ENCODE measurements around the gene DPYSL5. TPM values are rescaled to one million over a fixed set of nuclear protein-coding genes. Genes with fewer than 3 reads are reported as not detected.

Gene DPYSL5
- total RNA-seq, 1 experiment from 2014 or later, result not detected

GRCh38 chr2:26899500-26900164 lies 51.7 kb downstream of the DPYSL5 start:
- Histone ChIP-seq H2AFZ (ENCODE audit: low read length) (no peak overlapping the region), H3K27ac (ENCODE audit: low read length) (no peak overlapping the region), H3K9me3 (ENCODE audit: low read length) (no peaks in the 10 kb centered on the region), H4K20me1 (ENCODE audit: low read length) (no peaks in the 10 kb centered on the region), H3K4me2 (ENCODE audit: low read length) (no peak overlapping the region), H3K4me3 (ENCODE audit: low read length) (no peak overlapping the region), H3K36me3 (ENCODE audit: low read depth, low read length) (no peaks in the 10 kb centered on the region), H3K9ac (ENCODE audit: low read length) (no peak overlapping the region), H3K79me2 (ENCODE audit: low read length) (no peaks in the 10 kb centered on the region), H3K27me3 (ENCODE audit: low read length) (peaks cover 56% of the 10 kb centered on the region), H3K9me2 (replicated peaks; ENCODE audit: low read length) (no peaks in the 10 kb centered on the region), H3K4me1 (ENCODE audit: insufficient read depth, low read length) (no peaks in the 10 kb centered on the region), H3F3A (ENCODE audit: low read length, unreplicated experiment) (no peaks in the 10 kb centered on the region)
- POLR2A ChIA-PET (ENCODE audit: unreplicated experiment), result no interaction called here
- CTCF ChIA-PET, result interaction anchor here (0.6 kb wide), 1 partner anchor 27 kb away, joined by 5 read pairs; no protein-coding TSS in a partner anchor
- DNase-seq (no peak), ATAC-seq (no peak)
- no peak for TF ChIP-seq EZH2 (IDR thresholded peaks at IDR 0.05; ENCODE audit: low read length, unreplicated experiment)
- TF ChIP-seq EZH2phosphoT487 (IDR thresholded peaks at IDR 0.05; ENCODE audit: borderline replicate concordance, low read length), result no peak
- no peak for TF ChIP-seq CTCF (conservative IDR thresholded peaks at IDR 0.05; ENCODE audit: low read depth, low read length)
- intact Hi-C loops (cut with micrococcal nuclease), result no loop called here
- BruUV-seq (replicated peaks), result no TSS peak

GRCh38 chr2:26900831-26901321 lies 52.9 kb downstream of the DPYSL5 start:
- no TSS peak for BruUV-seq (replicated peaks)
- H3K27me3 ChIP-seq (ENCODE audit: low read length), result peaks cover 68% of the 10 kb centered on the region
- ChIA-PET CTCF (no interaction called here), POLR2A (ENCODE audit: unreplicated experiment) (no interaction called here)
- H2AFZ ChIP-seq (ENCODE audit: low read length), result no peak overlapping the region
- H3K4me2 ChIP-seq (ENCODE audit: low read length), result no peak overlapping the region
- no peak overlapping the region for H3K4me3 ChIP-seq (ENCODE audit: low read length)
- no peaks in the 10 kb centered on the region for H3K4me1 ChIP-seq (ENCODE audit: insufficient read depth, low read length)
- no peak for TF ChIP-seq CTCF (conservative IDR thresholded peaks at IDR 0.05; ENCODE audit: low read depth, low read length)
- no peak overlapping the region for H3K27ac ChIP-seq (ENCODE audit: low read length)
- intact Hi-C loops (cut with micrococcal nuclease), result no loop called here
- H3K9me3 ChIP-seq (ENCODE audit: low read length), result no peaks in the 10 kb centered on the region
- DNase-seq (no peak), ATAC-seq (no peak)
- no peaks in the 10 kb centered on the region for H3F3A ChIP-seq (ENCODE audit: low read length, unreplicated experiment)
- no peak overlapping the region for H3K9ac ChIP-seq (ENCODE audit: low read length)
- H3K9me2 ChIP-seq (replicated peaks; ENCODE audit: low read length), result no peaks in the 10 kb centered on the region
- no peaks in the 10 kb centered on the region for H4K20me1 ChIP-seq (ENCODE audit: low read length)
- no peaks in the 10 kb centered on the region for H3K36me3 ChIP-seq (ENCODE audit: low read depth, low read length)
- no peaks in the 10 kb centered on the region for H3K79me2 ChIP-seq (ENCODE audit: low read length)

- Histone ChIP-seq H3K9me3 (ENCODE audit: low read length) (no peaks in the 10 kb centered on the region), H3K27me3 (ENCODE audit: low read length) (peaks cover 69% of the 10 kb centered on the region), H3K9ac (ENCODE audit: low read length) (no peak overlapping the region), H3K27ac (ENCODE audit: low read length) (no peak overlapping the region), H2AFZ (ENCODE audit: low read length) (no peak overlapping the region), H3K4me1 (ENCODE audit: insufficient read depth, low read length) (no peaks in the 10 kb centered on the region), H3K4me3 (ENCODE audit: low read length) (no peak overlapping the region), H3K36me3 (ENCODE audit: low read depth, low read length) (no peaks in the 10 kb centered on the region), H3K4me2 (ENCODE audit: low read length) (no peak overlapping the region), H3F3A (ENCODE audit: low read length, unreplicated experiment) (no peaks in the 10 kb centered on the region), H3K9me2 (replicated peaks; ENCODE audit: low read length) (no peaks in the 10 kb centered on the region), H3K79me2 (ENCODE audit: low read length) (no peaks in the 10 kb centered on the region), H4K20me1 (ENCODE audit: low read length) (no peaks in the 10 kb centered on the region)
- intact Hi-C loops (cut with micrococcal nuclease), result no loop called here
- ATAC-seq (no peak), DNase-seq (no peak)
- no TSS peak for BruUV-seq (replicated peaks)
- ChIA-PET POLR2A (ENCODE audit: unreplicated experiment) (no interaction called here), CTCF (no interaction called here)
- no peak for TF ChIP-seq EZH2phosphoT487 (IDR thresholded peaks at IDR 0.05; ENCODE audit: borderline replicate concordance, low read length)
- TF ChIP-seq CTCF (conservative IDR thresholded peaks at IDR 0.05; ENCODE audit: low read depth, low read length), result no peak
- TF ChIP-seq EZH2 (IDR thresholded peaks at IDR 0.05; ENCODE audit: low read length, unreplicated experiment), result no peak
Observed at GRCh38 chr2:26901326-26902183, 53.6 kb downstream of the DPYSL5 start.
